Measurements from ENCODE around the gene ZBTB2. TPM values are rescaled to one million over a fixed set of nuclear protein-coding genes. Genes with fewer than 3 reads are reported as not detected.
"Not testable (repeated sequence)": the region's sequence is repeated elsewhere in the genome, so short reads cannot be mapped to it uniquely, and the experiment has no call there.

ZBTB2 gene
- total RNA-seq, 1 donor from 2014 or later: 13.0 TPM

DNA sequence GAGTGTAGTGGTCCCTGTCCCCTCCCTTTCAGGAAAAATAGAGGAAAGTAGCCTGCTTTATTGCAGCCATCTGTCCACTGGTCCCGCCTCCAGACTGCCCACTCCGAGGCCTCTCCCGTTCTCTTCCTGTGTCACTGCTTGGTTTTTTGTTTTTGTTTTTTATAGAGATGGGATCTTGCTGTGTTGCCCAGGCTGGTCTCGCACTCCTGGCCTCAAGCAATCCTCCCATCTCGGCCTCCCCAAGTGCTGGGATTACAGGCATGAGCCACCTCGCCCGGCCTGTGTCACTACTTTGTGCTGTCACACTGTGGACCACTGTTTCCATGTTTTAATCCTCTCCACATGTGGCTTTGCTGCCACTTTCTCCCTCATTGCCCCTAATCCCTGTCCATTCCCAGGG lies 71.2 kb downstream of the ZBTB2 start:
- no peak overlapping the region for H3K27ac ChIP-seq
- no peaks in the 10 kb centered on the region for H3K27me3 ChIP-seq
- no peaks in the 10 kb centered on the region for H3K9me3 ChIP-seq
- intact Hi-C loops (cut with DNase I): no loop called here
- DNase-seq: no peak
- TF ChIP-seq, protein P1, sequence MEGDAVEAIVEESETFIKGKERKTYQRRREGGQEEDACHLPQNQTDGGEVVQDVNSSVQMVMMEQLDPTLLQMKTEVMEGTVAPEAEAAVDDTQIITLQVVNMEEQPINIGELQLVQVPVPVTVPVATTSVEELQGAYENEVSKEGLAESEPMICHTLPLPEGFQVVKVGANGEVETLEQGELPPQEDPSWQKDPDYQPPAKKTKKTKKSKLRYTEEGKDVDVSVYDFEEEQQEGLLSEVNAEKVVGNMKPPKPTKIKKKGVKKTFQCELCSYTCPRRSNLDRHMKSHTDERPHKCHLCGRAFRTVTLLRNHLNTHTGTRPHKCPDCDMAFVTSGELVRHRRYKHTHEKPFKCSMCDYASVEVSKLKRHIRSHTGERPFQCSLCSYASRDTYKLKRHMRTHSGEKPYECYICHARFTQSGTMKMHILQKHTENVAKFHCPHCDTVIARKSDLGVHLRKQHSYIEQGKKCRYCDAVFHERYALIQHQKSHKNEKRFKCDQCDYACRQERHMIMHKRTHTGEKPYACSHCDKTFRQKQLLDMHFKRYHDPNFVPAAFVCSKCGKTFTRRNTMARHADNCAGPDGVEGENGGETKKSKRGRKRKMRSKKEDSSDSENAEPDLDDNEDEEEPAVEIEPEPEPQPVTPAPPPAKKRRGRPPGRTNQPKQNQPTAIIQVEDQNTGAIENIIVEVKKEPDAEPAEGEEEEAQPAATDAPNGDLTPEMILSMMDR (IDR thresholded peaks at IDR 0.05): no peak
- no peak for ATAC-seq
- H3K36me3 ChIP-seq: no peaks in the 10 kb centered on the region
- H3K4me3 ChIP-seq: no peak overlapping the region
- H3K4me1 ChIP-seq: peaks cover 14% of the 10 kb centered on the region

DNA sequence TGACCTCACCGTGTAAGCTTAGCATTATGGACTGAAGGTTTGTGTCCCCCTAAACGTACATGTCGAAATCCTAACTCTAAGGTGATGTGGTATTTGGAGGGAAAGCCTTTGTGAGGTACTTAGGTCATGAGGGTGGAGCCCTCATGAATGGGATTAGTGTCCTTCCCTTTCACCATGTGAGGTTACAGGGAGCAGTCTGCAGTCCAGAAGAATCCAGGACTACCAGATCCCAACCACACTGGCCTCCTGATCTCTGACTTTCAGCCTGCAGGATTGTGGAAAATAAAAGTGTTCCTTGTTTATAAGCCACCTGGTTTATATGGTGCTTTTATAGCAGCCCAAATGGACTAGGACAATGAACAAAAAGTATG lies 73.4 kb downstream of the ZBTB2 start:
- no peaks in the 10 kb centered on the region for H3K27me3 ChIP-seq
- ATAC-seq (no peak), DNase-seq (no peak)
- no peaks in the 10 kb centered on the region for H3K36me3 ChIP-seq
- intact Hi-C loops (cut with DNase I): no loop called here
- H3K4me1 ChIP-seq: no peaks in the 10 kb centered on the region
- H3K4me3 ChIP-seq: no peak overlapping the region
- TF ChIP-seq, protein P1 (IDR thresholded peaks at IDR 0.05): no peak
- H3K27ac ChIP-seq: no peak overlapping the region
- H3K9me3 ChIP-seq: no peaks in the 10 kb centered on the region

DNA sequence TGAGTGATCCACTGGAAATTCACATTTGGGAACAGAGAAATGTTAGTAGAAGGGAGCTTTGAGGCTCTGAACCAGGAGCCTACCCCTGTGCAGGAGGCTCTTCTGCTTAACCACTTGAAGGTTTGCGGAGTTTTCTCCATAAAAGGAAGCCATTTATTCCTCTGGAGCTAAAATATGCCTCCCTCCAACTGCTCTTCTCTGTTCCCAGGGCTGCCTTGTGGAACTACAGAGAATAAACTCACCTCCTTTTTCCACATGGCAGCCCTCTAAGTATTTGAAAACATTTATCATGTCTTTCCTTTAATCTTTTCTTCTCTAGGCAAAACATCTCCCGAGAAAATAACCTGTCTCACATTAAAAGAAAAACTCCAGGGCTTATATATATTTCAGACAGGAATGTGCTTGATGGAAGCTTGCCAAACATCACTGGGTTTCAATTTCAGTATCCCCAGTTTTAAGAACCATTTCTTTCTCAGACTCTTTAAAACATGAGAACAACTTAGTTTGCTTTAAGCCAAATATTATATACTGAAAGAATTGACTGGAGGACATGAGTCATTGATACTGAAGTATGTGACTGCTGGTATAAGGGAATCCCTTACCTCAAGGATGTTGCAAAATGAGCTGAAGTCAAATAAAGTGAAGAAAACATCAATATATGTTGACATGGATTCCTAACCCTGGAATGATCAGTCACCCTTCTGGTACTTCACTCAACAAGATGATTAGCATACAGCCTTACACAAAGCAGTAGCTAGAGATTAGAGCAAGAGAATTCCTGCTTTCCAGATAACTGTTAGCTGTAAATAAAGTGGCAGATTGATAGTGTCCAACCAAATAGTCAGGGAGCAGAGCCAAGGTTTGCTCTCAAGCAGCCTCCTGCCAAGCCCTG lies 74.0 kb downstream of the ZBTB2 start:
- no peaks in the 10 kb centered on the region for H3K36me3 ChIP-seq
- H3K27me3 ChIP-seq: no peaks in the 10 kb centered on the region
- no peaks in the 10 kb centered on the region for H3K4me1 ChIP-seq
- ATAC-seq (no peak), DNase-seq (no peak)
- TF ChIP-seq, protein P1 (IDR thresholded peaks at IDR 0.05): no peak
- H3K9me3 ChIP-seq: no peaks in the 10 kb centered on the region
- H3K27ac ChIP-seq: no peak overlapping the region
- intact Hi-C loops (cut with DNase I): no loop called here
- no peak overlapping the region for H3K4me3 ChIP-seq

DNA sequence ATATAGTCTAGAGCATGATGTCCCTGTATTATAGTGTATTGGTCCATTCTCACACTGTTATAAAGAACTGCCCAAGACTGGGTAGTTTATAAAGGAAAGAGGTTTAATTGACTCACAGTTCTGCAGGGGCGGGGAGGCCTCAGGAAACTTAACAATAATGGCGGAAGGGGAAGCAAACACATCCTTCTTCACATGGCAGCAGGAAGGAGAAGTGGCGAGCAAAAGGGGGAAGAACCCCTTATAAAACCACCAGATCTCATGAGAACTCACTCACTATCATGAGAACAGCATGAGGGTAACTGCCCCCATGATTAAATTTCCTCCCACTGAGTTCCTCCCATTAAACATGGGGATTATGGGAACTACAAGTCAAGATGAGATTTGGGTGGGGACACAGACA lies 75.7 kb downstream of the ZBTB2 start:
- H3K4me1 ChIP-seq; H3K4me3 ChIP-seq; H3K9me3 ChIP-seq; intact Hi-C loops (cut with DNase I); H3K27ac ChIP-seq; H3K27me3 ChIP-seq; H3K36me3 ChIP-seq; DNase-seq; ATAC-seq: not testable (repeated sequence)

Other genes with a start within 250 kb of the ZBTB2 start
- gene AKAP12, start 151.6 kb downstream of the ZBTB2 start, total RNA-seq: 40.8 TPM
- gene RMND1, start 60.6 kb upstream of the ZBTB2 start, total RNA-seq: 19.5 TPM
- gene CCDC170, start 102.5 kb upstream of the ZBTB2 start, total RNA-seq: 0.55 TPM

Measured in upper lobe of right lung (tissue), 1 donor.